Islet precursor cell (in vitro differentiated cells): ENCODE measurements around the gene DCST1.
"Not testable (repeated sequence)": the region's sequence is repeated elsewhere in the genome, so short reads cannot be mapped to it uniquely, and the experiment has no call there.

Source experiments
- DNase-seq: peaks from one replicate; pipeline ENCODE4 v3.0.0-alpha.2; 2018

Gene DCST1

GRCh38 chr1:155033524-155033923 is at the start of gene DCST1, which contains the start of gene DCST2:
Gene DCST1, plus strand, starts transcription at chr1:155033824. Its CDS starts 213 bp downstream, at chr1:155034037.
Gene DCST2, minus strand, starts transcription at chr1:155033781. Its CDS starts 80 bp downstream, at chr1:155033701.
- no peak for DNase-seq

- DNase-seq = not testable (repeated sequence)
Observed at GRCh38 chr1:154986736-154987135, 46.9 kb upstream of the DCST1 start.

DNA sequence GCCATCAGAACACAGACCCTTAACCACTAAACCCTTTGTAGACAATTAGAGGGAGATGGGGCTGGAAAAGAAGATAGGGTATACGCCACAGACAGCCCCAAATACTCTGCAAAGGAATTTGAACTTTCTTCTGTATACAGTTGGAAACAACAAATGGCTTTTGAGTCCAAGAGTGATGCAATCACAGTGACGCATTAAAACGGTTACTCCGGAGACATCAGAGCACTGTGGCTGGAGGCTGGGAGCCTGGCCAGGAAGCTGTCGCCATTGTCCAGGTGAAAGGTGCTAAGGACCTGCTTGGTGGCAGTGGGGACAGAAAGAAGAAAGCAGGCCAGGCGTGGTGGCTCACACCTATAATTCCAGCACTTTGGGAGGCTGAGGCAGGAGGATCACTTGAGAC is 46.3 kb upstream of the DCST1 start:
- no peak for DNase-seq

DNA sequence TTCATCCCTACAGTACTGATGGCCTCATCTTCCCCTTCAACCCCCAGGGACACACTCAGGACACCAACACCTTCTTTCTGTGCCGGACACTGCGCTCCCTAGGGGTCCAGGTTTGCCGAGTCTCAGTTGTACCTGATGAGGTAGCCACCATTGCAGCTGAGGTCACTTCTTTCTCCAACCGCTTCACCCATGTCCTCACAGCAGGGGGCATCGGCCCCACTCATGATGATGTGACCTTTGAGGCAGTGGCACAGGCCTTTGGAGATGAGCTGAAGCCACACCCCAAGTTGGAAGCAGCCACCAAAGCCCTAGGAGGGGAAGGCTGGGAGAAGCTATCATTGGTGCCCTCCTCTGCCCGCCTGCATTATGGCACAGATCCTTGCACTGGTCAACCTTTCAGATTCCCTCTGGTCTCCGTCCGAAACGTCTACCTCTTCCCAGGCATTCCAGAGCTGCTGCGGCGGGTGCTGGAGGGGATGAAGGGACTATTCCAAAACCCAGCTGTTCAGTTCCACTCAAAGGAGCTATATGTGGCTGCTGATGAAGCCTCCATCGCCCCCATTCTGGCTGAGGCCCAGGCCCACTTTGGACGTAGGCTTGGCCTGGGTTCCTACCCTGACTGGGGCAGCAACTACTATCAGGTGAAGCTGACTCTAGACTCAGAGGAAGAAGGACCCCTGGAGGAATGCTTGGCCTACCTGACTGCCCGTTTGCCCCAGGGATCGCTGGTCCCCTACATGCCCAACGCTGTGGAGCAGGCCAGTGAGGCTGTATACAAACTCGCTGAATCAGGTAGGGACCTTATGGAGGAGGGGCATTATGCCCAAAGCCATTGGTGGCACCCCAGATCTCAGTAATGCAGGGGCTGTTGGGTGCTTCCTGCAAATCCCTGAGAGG is 45.3 kb upstream of the DCST1 start:
- DNase-seq = no peak

DNA sequence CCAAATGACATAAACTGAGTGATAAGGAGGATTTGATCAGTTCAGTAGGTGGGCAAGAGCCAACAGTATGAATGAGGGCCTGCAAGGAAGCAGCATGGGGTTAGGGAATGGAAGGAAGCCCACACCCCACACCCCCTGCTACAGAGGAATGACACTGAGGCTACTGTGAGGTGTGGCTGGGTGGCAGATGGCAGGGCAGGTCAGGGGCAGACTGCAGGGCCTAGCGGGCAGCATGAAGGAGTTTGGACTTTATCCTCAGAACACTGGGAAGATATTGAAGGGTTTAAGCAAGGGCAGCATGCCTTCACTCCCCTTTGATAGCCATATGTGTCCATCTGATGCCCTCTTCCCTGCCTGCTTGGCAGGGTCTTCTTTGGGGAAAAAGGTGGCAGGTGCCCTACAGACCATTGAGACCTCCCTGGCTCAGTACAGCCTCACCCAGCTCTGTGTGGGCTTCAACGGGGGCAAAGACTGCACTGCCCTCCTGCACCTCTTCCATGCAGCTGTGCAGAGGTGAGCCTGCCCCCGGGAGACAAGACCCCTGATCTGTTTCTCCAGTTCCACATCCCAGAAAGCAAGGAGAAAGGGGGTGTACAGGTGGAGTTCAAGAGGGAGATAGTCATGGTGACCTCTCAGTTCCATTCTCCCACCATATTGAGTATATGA is 44.3 kb upstream of the DCST1 start:
- DNase-seq = no peak

GRCh38 chr1:154990276-154990675 is 43.3 kb upstream of the DCST1 start:
- no peak for DNase-seq

DNA sequence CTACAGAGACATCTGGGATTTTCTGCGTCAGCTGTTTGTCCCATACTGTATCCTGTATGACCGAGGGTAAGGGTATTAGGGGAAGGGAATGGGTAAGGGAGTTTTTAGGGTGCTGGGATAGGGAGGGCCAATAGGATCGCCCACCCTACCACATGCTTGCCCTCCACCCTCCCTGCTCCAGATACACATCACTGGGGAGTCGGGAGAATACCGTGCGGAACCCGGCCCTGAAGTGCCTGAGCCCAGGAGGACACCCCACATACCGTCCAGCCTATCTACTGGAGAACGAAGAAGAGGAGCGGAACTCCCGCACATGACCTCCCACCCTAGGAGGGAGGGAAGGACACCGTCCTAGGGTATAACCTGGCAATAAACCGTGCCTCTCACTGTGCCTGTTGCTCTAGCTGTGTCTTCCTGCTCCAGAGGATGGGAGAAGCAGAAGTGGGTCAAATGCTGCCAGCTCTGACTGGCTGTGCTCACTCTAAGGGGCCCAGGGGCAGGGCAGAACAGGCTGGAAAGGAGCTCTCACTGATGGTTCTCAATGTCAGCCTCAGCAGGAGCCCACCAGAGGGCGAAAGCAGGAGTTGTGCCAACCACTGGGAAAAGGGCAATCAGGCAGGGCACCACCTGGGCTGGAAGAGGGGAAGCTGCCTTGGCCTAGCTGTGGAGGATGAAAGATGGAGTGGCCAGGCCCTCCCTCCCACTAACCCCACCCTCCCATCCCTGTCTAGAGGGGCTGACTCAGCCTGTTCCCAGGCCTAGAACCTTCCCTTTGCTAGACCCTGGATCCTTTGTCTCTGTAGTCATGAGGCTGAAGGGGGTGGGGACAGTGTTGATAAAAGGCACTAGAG is 40.7 kb upstream of the DCST1 start:
- DNase-seq = peak; percentile 76

DNA sequence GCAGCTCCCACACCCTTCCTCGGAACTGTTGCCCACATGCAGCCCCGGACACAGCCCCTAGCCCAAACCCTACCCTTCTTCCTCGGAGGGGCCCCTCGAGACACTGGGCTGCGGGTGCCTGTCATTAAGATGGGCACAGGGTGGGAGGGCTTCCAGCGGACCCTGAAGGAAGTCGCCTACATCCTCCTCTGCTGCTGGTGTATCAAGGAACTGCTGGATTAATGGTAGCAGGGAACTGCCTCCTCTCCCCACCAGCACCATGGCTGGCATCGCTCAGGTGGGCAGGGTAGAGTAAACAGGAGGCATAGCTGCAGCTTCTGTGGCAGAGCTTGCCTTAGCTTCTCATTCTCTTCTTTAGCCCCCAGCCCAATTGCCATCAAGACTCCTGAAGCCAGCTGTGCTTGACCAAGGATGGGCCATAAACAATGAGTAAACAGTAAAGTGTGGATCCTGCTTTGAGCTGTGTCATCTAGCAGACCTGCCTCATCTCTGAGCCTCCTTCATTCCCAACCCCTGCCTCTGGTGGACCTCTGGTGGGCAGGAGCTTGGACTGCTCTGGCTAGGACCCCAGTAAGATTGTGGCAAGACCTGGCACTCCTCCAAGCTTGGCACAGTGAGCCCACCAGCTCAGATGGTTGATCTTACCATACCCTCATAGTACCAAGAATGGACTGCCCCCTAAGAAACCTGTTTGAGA is 39.9 kb upstream of the DCST1 start, which contains the start of gene LENEP:
TSS of gene LENEP (plus strand) at position 15 of the 697 bp plus-strand sequence. CDS start at position 37, 22 bp downstream.
- no peak for DNase-seq

- DNase-seq = no peak
Observed at GRCh38 chr1:154994269-154994587, 39.4 kb upstream of the DCST1 start.

DNA sequence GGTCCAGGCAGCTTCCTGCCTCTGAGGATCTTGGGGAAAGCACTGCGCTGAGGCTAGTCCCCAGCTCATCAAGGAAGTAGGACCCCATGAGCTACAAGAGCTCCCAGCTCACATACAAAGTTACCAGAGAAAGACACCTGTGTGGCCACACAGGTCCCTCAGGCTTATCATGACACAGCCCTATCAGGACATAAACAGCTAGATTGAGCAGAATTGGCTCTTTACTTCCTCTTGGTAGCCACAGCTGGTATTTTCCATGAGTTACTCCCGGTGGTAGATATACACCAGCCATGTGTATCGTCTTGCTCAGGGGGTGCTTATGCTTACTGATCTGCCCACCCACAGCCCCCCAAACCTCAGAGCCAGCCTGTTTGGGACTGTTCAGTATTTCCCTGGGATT is 39.0 kb upstream of the DCST1 start:
- DNase-seq = no peak

DNA sequence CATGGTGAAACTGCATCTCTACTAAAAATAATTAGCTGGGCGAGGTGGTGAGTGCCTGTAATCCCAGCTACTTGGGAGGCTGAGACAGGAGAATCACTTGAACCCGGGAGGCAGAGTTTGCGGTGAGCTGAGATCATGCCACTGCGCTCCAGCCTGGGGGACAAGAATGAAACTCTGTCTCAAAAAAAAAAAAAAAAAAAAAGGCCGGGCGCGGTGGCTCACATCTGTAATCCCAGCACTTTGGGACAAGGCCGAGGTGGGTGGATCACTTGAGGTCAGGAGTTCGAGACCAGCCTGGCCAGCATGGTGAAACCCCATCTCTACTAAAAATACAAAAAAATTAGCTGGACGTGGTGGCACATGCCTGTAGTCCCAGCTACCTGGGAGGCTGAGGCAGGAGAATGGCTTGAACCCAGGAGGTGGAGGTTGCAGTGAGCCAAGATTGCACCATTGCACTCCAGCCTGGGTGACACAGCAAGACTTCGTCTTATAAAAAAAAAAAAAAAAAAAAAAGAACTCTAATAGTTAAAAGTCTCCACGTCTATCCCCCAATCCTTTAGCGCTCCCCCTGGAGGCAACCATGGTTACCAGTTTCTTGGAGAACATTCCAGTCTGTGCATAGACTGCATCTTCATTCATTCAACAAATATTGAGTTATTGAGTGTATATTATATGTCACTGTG is 38.2 kb upstream of the DCST1 start:
- not testable (repeated sequence) for DNase-seq

DNA sequence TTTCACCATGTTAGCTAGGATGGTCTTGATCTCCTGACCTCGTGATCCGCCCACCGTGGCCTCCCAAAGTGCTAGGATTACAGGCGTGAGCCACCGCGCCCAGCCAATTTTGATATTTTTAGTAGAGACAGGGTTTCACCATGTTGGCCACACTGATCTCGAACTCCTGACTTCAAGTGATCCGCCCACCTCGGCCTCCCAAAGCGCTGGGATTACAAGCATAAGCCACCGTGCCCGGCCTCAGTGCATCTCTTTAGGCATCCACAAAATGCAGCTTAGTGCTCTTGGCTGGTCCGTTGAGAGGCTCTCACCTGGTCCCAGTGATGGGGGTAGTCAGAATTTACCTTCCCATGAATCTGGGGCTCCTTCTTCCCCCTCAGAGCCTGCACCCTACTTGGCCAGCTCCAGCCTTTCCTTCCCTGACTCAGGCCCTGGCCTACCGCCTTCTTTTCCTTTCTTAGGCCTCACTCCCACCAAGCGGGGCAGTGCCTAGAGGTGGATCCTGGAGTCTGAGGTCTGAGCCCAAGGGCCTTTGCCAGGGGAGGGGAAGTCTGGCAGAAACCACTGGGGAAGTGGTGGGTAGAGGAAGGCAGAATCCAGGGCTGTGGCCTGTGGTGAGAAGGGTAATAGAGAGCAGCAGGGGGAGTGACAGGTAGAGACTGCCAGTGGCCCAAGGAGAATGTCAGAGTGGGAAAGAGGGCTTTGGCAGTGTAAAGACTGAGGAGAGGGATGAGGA is 36.5 kb upstream of the DCST1 start:
- no peak for DNase-seq

- no peak for DNase-seq
Observed at GRCh38 chr1:154998201-154998780, 35.3 kb upstream of the DCST1 start.

DNA sequence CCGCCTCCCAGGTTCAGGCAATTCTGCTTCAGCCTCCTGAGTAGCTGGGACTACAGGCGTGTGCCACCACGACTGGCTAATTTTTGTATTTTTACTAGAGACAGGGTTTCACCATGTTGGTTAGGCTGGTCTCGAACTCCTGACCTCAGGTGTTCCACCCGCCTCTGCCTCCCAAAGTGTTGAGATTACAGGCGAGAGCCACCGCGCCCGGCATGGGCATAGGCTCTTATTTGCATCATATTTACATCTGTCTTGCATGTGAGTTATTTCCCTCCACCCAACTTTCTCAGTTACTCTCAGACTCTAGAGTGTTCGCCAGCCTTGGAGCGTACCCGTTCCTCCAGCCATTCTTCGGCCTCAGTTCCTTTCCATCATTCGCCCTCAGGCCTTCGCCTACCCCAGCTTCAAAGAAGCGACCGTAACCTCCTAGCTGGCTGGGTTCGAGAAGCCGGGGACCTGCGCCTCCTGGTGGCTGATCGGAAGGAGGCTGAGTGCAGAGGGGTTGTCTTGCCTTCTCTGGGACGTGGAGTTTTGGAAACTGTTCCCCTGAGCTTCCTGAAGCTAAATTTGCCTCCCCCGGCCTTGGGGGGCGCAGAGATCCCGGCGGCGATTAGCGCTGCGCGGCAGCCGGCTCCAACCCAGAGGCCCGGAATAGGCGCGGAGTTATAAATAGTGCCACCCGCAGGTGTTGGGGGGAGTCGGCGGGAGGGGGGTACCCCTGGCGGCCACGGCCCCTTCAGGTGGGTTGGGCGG is 34.6 kb upstream of the DCST1 start:
- peak; percentile 91 for DNase-seq

- DNase-seq = peak; percentile 77
Observed at GRCh38 chr1:154999571-155000410, 33.8 kb upstream of the DCST1 start.

DNA sequence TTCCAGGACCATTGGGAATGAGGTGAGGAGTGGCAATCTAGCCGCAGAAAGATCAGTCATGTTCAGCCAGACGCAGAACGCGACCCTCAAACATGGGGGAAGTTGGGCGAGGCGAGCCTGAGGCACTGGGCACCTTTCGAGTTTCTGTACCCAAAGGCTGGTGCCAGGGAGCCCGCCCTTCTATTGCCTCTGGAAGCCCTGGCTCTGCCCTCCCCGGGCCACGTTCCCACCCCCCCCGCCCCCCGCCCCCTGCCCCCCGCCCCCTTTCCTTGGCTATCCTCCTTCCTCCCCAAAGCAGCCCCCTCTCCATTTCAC is 33.3 kb upstream of the DCST1 start:
- no peak for DNase-seq

DNA sequence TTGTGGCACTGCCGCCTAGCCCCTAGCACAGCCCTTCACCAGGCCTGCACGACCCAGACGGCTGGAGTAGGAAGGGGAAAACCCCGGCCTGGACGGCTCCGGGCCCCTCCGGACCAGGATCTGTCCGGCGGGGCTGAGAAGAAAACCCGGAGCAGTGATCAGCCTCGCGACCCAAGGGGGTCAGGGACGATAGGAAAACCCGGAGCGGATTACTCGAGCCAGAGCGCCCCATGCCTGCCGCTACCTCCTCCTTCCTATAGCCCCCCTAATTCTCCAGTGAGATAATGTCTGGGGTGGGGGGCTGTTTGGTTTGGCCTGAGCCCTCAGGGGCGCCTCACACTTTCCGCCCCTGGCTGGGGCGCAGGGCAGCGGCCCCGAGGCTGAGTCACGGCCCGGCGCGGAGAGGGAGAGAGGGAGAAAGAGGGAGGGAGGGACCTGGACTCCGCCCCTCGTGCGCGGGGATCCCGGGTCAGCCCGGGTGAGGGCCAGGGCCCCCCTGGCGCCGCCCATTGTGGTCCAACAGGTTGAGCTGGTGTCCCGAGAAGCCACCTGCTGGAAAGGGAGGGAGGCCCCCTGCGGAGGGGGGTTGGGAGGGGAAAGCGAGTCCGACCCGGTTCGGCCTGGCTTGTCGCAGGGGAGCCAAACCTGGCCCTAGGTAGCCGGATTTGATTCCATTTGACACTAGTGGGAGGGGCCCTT is 32.7 kb upstream of the DCST1 start:
- DNase-seq = peak; percentile 98

DNA sequence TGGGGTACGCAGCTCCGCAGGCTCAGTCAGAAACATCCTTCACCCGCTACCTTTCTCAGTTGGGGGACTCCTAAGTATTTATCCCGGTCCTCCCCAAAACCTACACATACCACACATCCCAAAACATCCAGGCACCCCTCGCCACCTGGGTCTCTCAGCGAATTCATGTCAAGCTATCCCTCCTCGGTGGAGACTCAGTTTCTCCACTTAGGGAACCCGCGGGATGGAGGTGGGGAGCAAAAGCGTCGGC is 32.3 kb upstream of the DCST1 start:
- DNase-seq = no peak
